ENCODE data around the gene NOD2. TPM values are rescaled to one million over a fixed set of nuclear protein-coding genes. Genes with fewer than 3 reads are reported as not detected.

Gene NOD2
- total RNA-seq, 1 donor from 2014 or later: not detected

DNA sequence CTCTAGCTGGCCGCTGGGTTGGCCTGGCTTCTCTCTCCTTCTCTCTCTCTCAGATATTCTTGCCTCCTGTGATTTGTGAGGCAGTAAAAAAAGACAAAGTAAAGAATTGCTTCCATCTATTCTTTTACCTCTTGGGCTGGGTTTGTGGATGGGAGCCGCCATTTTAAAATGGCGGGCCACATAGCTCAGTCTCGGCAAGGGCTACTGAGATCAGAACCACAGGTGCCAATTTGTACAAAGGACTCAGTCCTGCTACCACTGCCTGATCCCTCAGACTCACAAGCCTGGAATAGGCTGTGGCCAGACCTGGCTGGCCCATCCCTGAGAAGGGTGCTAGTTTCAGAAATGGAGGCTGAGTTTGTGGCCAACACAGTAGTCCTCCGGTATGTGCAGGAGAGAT, 24.1 kb downstream of the NOD2 start:
- TF ChIP-seq, protein P1, sequence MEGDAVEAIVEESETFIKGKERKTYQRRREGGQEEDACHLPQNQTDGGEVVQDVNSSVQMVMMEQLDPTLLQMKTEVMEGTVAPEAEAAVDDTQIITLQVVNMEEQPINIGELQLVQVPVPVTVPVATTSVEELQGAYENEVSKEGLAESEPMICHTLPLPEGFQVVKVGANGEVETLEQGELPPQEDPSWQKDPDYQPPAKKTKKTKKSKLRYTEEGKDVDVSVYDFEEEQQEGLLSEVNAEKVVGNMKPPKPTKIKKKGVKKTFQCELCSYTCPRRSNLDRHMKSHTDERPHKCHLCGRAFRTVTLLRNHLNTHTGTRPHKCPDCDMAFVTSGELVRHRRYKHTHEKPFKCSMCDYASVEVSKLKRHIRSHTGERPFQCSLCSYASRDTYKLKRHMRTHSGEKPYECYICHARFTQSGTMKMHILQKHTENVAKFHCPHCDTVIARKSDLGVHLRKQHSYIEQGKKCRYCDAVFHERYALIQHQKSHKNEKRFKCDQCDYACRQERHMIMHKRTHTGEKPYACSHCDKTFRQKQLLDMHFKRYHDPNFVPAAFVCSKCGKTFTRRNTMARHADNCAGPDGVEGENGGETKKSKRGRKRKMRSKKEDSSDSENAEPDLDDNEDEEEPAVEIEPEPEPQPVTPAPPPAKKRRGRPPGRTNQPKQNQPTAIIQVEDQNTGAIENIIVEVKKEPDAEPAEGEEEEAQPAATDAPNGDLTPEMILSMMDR (IDR thresholded peaks at IDR 0.05; ENCODE audit: insufficient read depth, low read depth, low read length): no peak
- no peak for TF ChIP-seq EZH2 (IDR thresholded peaks at IDR 0.05; ENCODE audit: insufficient read depth, low read length)
- no peaks in the 10 kb centered on the region for H3K27me3 ChIP-seq (ENCODE audit: insufficient read depth, low read length)
- no peaks in the 10 kb centered on the region for H3K36me3 ChIP-seq (ENCODE audit: insufficient read depth, low read length)
- H3K4me2 ChIP-seq (ENCODE audit: low read length): no peak overlapping the region
- no peak for DNase-seq (ENCODE audit: low read depth)
- H3K9ac ChIP-seq (ENCODE audit: low read length): no peak overlapping the region
- no peak overlapping the region for H2AFZ ChIP-seq (ENCODE audit: low read depth, low read length)
- no peaks in the 10 kb centered on the region for H3K9me3 Mint-ChIP-seq (ENCODE audit: unreplicated experiment)
- H3K79me2 ChIP-seq (ENCODE audit: insufficient read depth, low read length): no peaks in the 10 kb centered on the region
- no peak for FAIRE-seq
- no peaks in the 10 kb centered on the region for H3K4me1 Mint-ChIP-seq (ENCODE audit: low read depth, unreplicated experiment)
- H3K27ac ChIP-seq (ENCODE audit: low read depth, low read length): no peak overlapping the region
- H3K4me3 ChIP-seq (ENCODE audit: insufficient read depth, low read depth, low read length): no peak overlapping the region
- no peaks in the 10 kb centered on the region for H3K4me1 ChIP-seq (ENCODE audit: insufficient read depth, low read length)
- no peaks in the 10 kb centered on the region for H3K9me3 ChIP-seq (ENCODE audit: insufficient read depth, low read depth, low read length)
- H3K36me3 Mint-ChIP-seq (ENCODE audit: low read depth, unreplicated experiment): no peaks in the 10 kb centered on the region
- H3K27me3 Mint-ChIP-seq (ENCODE audit: low read depth, unreplicated experiment): peaks cover 6% of the 10 kb centered on the region
- no peak overlapping the region for H3K27ac Mint-ChIP-seq (ENCODE audit: unreplicated experiment)
- no peak overlapping the region for H3K4me3 Mint-ChIP-seq (ENCODE audit: unreplicated experiment)
- H4K20me1 ChIP-seq (ENCODE audit: insufficient read depth, low read length): no peaks in the 10 kb centered on the region

DNA sequence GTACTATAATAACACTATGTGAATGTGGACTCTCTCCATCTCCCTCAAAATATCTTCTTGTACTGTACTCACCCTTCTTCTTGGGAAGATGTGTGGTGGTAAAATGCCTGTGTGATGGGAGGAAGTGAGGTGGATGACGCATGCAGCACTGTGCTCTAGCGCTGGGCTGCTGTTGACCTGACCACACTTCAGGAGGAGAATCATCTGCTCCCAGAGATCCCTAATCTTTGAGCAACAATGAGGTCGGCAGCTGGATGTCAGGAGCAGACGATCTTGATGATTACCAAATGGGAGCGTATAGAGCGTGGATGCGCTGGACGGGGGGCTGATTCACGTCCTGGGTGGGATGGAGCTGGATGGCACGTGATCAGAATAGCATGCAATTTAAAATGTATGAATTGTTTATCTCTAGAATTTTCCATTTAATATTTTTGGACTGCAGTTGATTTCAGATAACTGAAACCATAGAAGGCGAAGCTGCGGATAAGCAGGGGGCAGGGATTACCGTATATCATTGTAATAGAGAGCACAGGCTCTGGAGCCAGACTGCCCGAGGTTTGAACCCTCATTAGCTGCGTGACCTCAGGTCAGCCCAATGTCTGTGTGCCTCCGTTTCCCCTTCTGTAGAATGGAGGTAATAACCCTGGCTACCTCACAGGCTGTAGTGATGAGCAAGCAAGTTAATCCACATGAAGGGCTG, 24.8 kb downstream of the NOD2 start:
- Mint-ChIP-seq H3K27me3 (ENCODE audit: low read depth, unreplicated experiment) (peaks cover 6% of the 10 kb centered on the region), H3K27ac (ENCODE audit: unreplicated experiment) (no peak overlapping the region)
- no peak for FAIRE-seq

More for the DNA sequence above, 24.8 kb downstream of the NOD2 start:
- no peak overlapping the region for H3K27ac ChIP-seq (ENCODE audit: low read depth, low read length)
- H4K20me1 ChIP-seq (ENCODE audit: insufficient read depth, low read length): no peaks in the 10 kb centered on the region
- no peaks in the 10 kb centered on the region for H3K4me1 Mint-ChIP-seq (ENCODE audit: low read depth, unreplicated experiment)
- no peaks in the 10 kb centered on the region for H3K36me3 Mint-ChIP-seq (ENCODE audit: low read depth, unreplicated experiment)
- H3K9me3 ChIP-seq (ENCODE audit: insufficient read depth, low read depth, low read length): no peaks in the 10 kb centered on the region
- no peaks in the 10 kb centered on the region for H3K9me3 Mint-ChIP-seq (ENCODE audit: unreplicated experiment)
- H3K4me2 ChIP-seq (ENCODE audit: low read length): no peak overlapping the region
- no peaks in the 10 kb centered on the region for H3K4me1 ChIP-seq (ENCODE audit: insufficient read depth, low read length)
- TF ChIP-seq, protein P1 (IDR thresholded peaks at IDR 0.05; ENCODE audit: insufficient read depth, low read depth, low read length): no peak
- no peak for TF ChIP-seq EZH2 (IDR thresholded peaks at IDR 0.05; ENCODE audit: insufficient read depth, low read length)
- no peaks in the 10 kb centered on the region for H3K79me2 ChIP-seq (ENCODE audit: insufficient read depth, low read length)
- H3K4me3 ChIP-seq (ENCODE audit: insufficient read depth, low read depth, low read length): no peak overlapping the region
- no peaks in the 10 kb centered on the region for H3K27me3 ChIP-seq (ENCODE audit: insufficient read depth, low read length)
- no peak for DNase-seq (ENCODE audit: low read depth)
- no peak overlapping the region for H3K4me3 Mint-ChIP-seq (ENCODE audit: unreplicated experiment)
- no peak overlapping the region for H2AFZ ChIP-seq (ENCODE audit: low read depth, low read length)
- no peak overlapping the region for H3K9ac ChIP-seq (ENCODE audit: low read length)
- H3K36me3 ChIP-seq (ENCODE audit: insufficient read depth, low read length): no peaks in the 10 kb centered on the region

Data from astrocyte (in vitro differentiated cells and primary cell).